ENCODE measurements around the gene KRT5.

DNA sequence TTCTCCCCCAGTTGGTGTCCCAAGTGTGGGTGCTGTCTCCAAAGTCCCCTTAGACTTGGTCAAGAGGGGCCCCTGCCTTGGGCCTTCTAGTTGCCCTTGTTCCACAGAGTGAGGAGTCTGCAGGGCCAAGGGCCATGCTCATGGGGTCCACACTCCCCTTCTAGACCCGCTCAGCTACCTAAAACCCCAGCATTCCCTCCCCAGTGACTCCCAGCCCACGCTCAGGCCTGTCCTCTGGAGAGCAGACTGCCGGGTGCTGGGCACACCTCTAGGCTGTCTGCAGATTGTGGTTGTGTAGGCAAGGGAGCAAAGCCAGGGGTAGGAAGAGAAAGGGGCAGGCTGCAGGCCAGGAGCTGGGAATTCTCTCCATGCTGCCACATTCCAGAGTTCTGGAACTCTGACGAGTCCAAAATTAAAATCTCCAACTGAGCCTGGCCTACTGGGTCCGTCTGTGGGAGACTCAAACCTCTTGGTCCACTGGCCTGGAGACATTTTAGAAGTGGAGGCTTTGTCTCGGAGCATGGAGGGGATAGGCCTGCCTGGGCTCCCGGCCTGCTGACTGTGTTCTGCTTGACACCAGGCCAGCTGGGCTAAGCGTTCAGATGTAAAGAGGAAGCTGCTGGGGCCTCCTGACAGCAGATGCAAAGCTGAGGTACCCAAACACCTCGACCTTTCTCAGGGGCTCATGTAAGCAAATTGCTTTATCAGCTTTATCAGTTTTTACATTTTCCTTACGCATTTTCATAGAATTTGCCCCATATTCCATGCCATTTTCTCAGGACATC lies 13.7 kb upstream of the KRT5 start:
- TF ChIP-seq POLR2AphosphoS5 (IDR thresholded peaks at IDR 0.05; ENCODE audit: low read depth, low read length) (no peak), TAF1 (IDR thresholded peaks at IDR 0.05; ENCODE audit: borderline replicate concordance, low read depth, low read length) (no peak), POLR2A (IDR thresholded peaks at IDR 0.05; ENCODE audit: low read depth, low read length) (no peak)

All from GM12892 (cell line).